HepG2 (cell line): ENCODE measurements around the gene ZNF488. TPM values are rescaled to one million over a fixed set of nuclear protein-coding genes. Genes with fewer than 3 reads are reported as not detected.

Source experiments
- ATAC-seq: fragments of 200-7000 bp; cut with Tn5 transposase; 3 replicates; pipeline ENCODE4 v1.9.1; 2020; ENCODE audit warnings: mild to moderate bottlenecking, moderate library complexity
- BruUV-seq: library from RNA; stranded (reverse); fragments of 400-500 nt; replicated peaks from 2 replicates; lab custom pipeline; 2021; lab: Mats Ljungman, UMichigan
- CTCF ChIA-PET: fragments of 300-600 bp; formaldehyde crosslinking; extraction: SDS; loops from one replicate; lab custom pipeline; 2021; ENCODE audit warnings: low total read pairs, inconsistent platforms, low intra/inter-chr PET ratio; lab: Yijun Ruan, JAX
- POLR2A ChIA-PET: fragments of 350-600 bp; sonication (Branson Sonifier 250); formaldehyde crosslinking; loops from one replicate; lab custom pipeline; 2020; ENCODE audit warnings: antibody characterized with exemption, inconsistent platforms; lab: Yijun Ruan, JAX
- DNase-seq: peaks from one replicate; pipeline ENCODE4 v3.0.0-alpha.2; 2015; ENCODE audit warnings: low spot score
- FAIRE-seq: peaks from 3 replicates; lab custom pipeline; 2011; peaks lifted over from hg19 to GRCh38; lab: Jason Lieb, UNC
- H2AFZ ChIP-seq: one replicate; pipeline ENCODE4 v1.6.1; 2011; ENCODE audit warnings: low read length, inconsistent platforms
- H3K27ac ChIP-seq: fragments of 300-600 bp; 3 replicates; pipeline ENCODE4 v1.8.0; 2011; ENCODE audit warnings: mixed run types, mild to moderate bottlenecking, mixed read lengths, low read length, inconsistent platforms; ENCODE audit not compliant: insufficient read depth; ENCODE audit errors: extremely low read length
- H3K27me3 ChIP-seq, 2 experiments: fragments of 200-600 bp in 1 of 2; 2 replicates in 1 of 2; 3 replicates in 1 of 2; pipeline versions ENCODE4 v1.6.0 to v1.8.0; 2011; ENCODE audit warnings: low read length in 2 of 2, mild to moderate bottlenecking in 2 of 2, moderate library complexity in 2 of 2, inconsistent platforms in 1 of 2; ENCODE audit not compliant: insufficient read depth in 2 of 2, control insufficient read depth in 1 of 2
- H3K36me3 ChIP-seq, 2 experiments: fragments of 200-600 bp in 1 of 2; replicated peaks in 1 of 2; 2 replicates in 1 of 2; 3 replicates in 1 of 2; pipeline versions ENCODE4 v1.5.1 to v1.8.0; 2011; ENCODE audit warnings: low read length in 2 of 2, inconsistent platforms in 1 of 2; ENCODE audit not compliant: insufficient read depth in 2 of 2, control insufficient read depth in 1 of 2
- H3K4me1 ChIP-seq: 2 replicates; pipeline ENCODE4 v1.5.1; 2012; ENCODE audit warnings: low read length, inconsistent platforms; ENCODE audit not compliant: insufficient read depth
- H3K4me2 ChIP-seq: 2 replicates; pipeline ENCODE4 v1.6.0; 2011; ENCODE audit warnings: low read depth, low read length, inconsistent platforms
- H3K4me3 ChIP-seq, 3 experiments: fragments of 200-600 bp in 1 of 3; sonication (generic), shearing (Covaris generic) in 1 of 3; replicated peaks in 1 of 3; 2 replicates each; pipeline ENCODE4 v1.5.1; 2011 to 2016; ENCODE audit warnings: low read length in 3 of 3, inconsistent platforms in 2 of 3, low read depth in 2 of 3, mild to moderate bottlenecking in 2 of 3, control low read depth in 1 of 3, mixed read lengths in 1 of 3; ENCODE audit not compliant: insufficient read depth in 1 of 3
- H3K79me2 ChIP-seq: one replicate; pipeline ENCODE4 v1.6.1; 2011; ENCODE audit warnings: low read length, inconsistent platforms; ENCODE audit not compliant: insufficient read depth
- H3K9ac ChIP-seq: 2 replicates; pipeline ENCODE4 v1.6.0; 2011; ENCODE audit warnings: mild to moderate bottlenecking, low read depth, low read length, inconsistent platforms; ENCODE audit not compliant: insufficient read depth
- H3K9me3 ChIP-seq: 2 replicates; pipeline ENCODE4 v1.5.1; 2012; ENCODE audit warnings: mild to moderate bottlenecking, low read length
- H4K20me1 ChIP-seq: 2 replicates; pipeline ENCODE4 v1.6.0; 2011; ENCODE audit warnings: inconsistent platforms, mild to moderate bottlenecking, low read length, moderate library complexity; ENCODE audit not compliant: insufficient read depth
- GATAD2A ChIP-seq: IDR thresholded peaks from 2 replicates; pipeline ENCODE4 v1.6.1; 2016
- MAFF ChIP-seq: IDR thresholded peaks from 2 replicates; pipeline ENCODE4 v1.6.1; 2011; ENCODE audit warnings: low read depth, low read length, improper control_type of control experiment
- MAFK ChIP-seq, 2 experiments: IDR thresholded peaks in 1 of 2; conservative IDR thresholded peaks in 1 of 2; 2 replicates each; pipeline ENCODE4 v1.6.1; 2011; ENCODE audit warnings: improper control_type of control experiment in 2 of 2, low read length in 2 of 2
- PAWR ChIP-seq: sonication (generic); formaldehyde crosslinking; IDR thresholded peaks from 2 replicates; pipeline ENCODE4 v1.4.0; 2020; ENCODE audit warnings: missing genetic modification reagents, mild to moderate bottlenecking, borderline replicate concordance
- RFXAP ChIP-seq: sonication (generic); formaldehyde crosslinking; IDR thresholded peaks from 2 replicates; pipeline ENCODE4 v1.4.0; 2020; ENCODE audit warnings: missing genetic modification reagents, borderline replicate concordance
- SMC3 ChIP-seq: IDR thresholded peaks from 2 replicates; pipeline ENCODE4 v1.6.1; 2011; ENCODE audit warnings: low read length, improper control_type of control experiment
- ZSCAN21 ChIP-seq: sonication (generic); formaldehyde crosslinking; IDR thresholded peaks from 2 replicates; pipeline ENCODE4 v1.8.0; 2022; ENCODE audit warnings: mild to moderate bottlenecking, missing genetic modification reagents, moderate library complexity, borderline replicate concordance
- WGBS: methylation state at CpG from one replicate; pipeline ENCODE4 v1.1.6; 2017; ENCODE audit warnings: low lambda C conversion rate; 5-methylcytosine and 5-hydroxymethylcytosine counted together
- in situ Hi-C: cut with HindIII; loops from 2 replicates; pipeline ENCODE4 v1.10.0; 2017; ENCODE audit warnings: low pct_unique_long_range_greater_than_20kb; ENCODE audit not compliant: extremely low pct_ligation_motif_present
- intact Hi-C: fragments of 100-400 bp; cut with micrococcal nuclease; formaldehyde crosslinking; loops from one replicate; pipeline ENCODE4 v1.10.0; 2022; ENCODE audit not compliant: unreplicated experiment
- polyA plus RNA-seq, 8 experiments: library from polyadenylated mRNA; depleted of rRNA in 3 of 8; stranded (reverse) in 7 of 8; unstranded in 1 of 8; fragments of >200 nt; fragmentation: Illumina TruSeq in 4 of 8; extraction: Trizol in 4 of 8; gene quantifications; 2 replicates each; pipeline versions ENCODE4 v1.2.1 to v1.2.3, GENCODE V29; 2011 to 2016; ENCODE audit warnings: low read depth in 4 of 8, missing spikeins in 1 of 8, mixed read lengths in 1 of 8; ENCODE audit not compliant: insufficient read depth in 1 of 8
- total RNA-seq, 5 experiments: library from RNA; depleted of rRNA; stranded (reverse); fragments of >200 nt; fragmentation: Illumina TruSeq; extraction: Trizol; gene quantifications; 2 replicates each; pipeline ENCODE4 v1.2.3, GENCODE V29; 2016; ENCODE audit warnings: low read depth in 1 of 5
- TF ChIP-seq, protein P1 (sequence below): sonication (generic); formaldehyde crosslinking; conservative IDR thresholded peaks from 2 replicates; pipeline ENCODE4 v1.8.1; 2023; ENCODE audit warnings: missing genetic modification reagents
- TF ChIP-seq, protein P2 (sequence below): sonication (generic); formaldehyde crosslinking; IDR thresholded peaks from 2 replicates; pipeline ENCODE4 v1.4.0; 2020; ENCODE audit warnings: mild to moderate bottlenecking, missing genetic modification reagents
- TF ChIP-seq, protein P3 (sequence below): fragments of 450-650 bp; IDR thresholded peaks from 2 replicates; pipeline ENCODE4 v1.6.1; 2016
- TF ChIP-seq, protein P4 (sequence below): sonication (generic); formaldehyde crosslinking; IDR thresholded peaks from 2 replicates; pipeline ENCODE4 v1.5.0; 2020; ENCODE audit warnings: mild to moderate bottlenecking, missing genetic modification reagents

ZNF488 gene
- total and polyA plus RNA-seq, 2 of the 13 experiments (the other 11 are each of a cell fraction or from before 2014, with no cell fraction given) = 0.13 to 0.15 TPM

DNA sequence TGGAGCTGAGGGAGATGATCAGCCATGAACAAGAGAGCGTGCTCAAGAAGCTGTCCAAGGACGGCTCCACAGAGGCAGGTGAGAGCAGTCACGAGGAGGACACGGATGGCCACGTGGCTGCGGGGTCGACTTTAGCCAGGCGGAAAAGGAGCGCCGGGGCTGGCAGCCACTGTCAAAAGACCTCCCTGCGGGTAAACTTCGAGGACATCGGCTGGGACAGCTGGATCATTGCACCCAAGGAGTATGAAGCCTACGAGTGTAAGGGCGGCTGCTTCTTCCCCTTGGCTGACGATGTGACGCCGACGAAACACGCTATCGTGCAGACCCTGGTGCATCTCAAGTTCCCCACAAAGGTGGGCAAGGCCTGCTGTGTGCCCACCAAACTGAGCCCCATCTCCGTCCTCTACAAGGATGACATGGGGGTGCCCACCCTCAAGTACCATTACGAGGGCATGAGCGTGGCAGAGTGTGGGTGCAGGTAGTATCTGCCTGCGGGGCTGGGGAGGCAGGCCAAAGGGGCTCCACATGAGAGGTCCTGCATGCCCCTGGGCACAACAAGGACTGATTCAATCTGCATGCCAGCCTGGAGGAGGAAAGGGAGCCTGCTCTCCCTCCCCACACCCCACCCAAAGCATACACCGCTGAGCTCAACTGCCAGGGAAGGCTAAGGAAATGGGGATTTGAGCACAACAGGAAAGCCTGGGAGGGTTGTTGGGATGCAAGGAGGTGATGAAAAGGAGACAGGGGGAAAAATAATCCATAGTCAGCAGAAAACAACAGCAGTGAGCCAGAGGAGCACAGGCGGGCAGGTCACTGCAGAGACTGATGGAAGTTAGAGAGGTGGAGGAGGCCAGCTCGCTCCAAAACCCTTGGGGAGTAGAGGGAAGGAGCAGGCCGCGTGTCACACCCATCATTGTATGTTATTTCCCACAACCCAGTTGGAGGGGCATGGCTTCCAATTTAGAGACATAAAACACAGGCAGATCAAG, 58.5 kb downstream of the ZNF488 start:
- POLR2A ChIA-PET = no interaction called here
- intact Hi-C loops = no loop called here
- DNase-seq = no peak

More for the DNA sequence above, 58.5 kb downstream of the ZNF488 start:
- FAIRE-seq = no peak
- CTCF ChIA-PET = no interaction called here
- 37% methylated on average over 11 of the region's 30 CpGs for WGBS
- no peak overlapping the region for H3K9ac ChIP-seq
- H3K4me3 ChIP-seq = no peak overlapping the region
- no peak overlapping the region for H3K27ac ChIP-seq
- H4K20me1 ChIP-seq = no peaks in the 10 kb centered on the region
- no peaks in the 10 kb centered on the region for H3K79me2 ChIP-seq
- peaks cover 5% of the 10 kb centered on the region; the same call in 1 of the 2 replicates for H3K4me1 ChIP-seq
- in situ Hi-C loops = no loop called here
- peaks cover 0 to 5% of the 10 kb centered on the region in 2 experiments; a peak in 3 of 5 replicates for H3K27me3 ChIP-seq
- TF ChIP-seq SMC3 (no peak), RFXAP (CRISPR knock-in tag) (no peak), MAFK (conservative IDR thresholded peaks at IDR 0.05 in 1 of 2, IDR thresholded peaks at IDR 0.05 in 1 of 2; ENCODE audit: low read length in 2 of 2) (peak; percentile 90 to 95), GATAD2A (CRISPR knock-in tag) (no peak), ZSCAN21 (CRISPR knock-in tag) (no peak), PAWR (CRISPR knock-in tag) (no peak), MAFF (peak; percentile 89)
- TF ChIP-seq, protein P1, sequence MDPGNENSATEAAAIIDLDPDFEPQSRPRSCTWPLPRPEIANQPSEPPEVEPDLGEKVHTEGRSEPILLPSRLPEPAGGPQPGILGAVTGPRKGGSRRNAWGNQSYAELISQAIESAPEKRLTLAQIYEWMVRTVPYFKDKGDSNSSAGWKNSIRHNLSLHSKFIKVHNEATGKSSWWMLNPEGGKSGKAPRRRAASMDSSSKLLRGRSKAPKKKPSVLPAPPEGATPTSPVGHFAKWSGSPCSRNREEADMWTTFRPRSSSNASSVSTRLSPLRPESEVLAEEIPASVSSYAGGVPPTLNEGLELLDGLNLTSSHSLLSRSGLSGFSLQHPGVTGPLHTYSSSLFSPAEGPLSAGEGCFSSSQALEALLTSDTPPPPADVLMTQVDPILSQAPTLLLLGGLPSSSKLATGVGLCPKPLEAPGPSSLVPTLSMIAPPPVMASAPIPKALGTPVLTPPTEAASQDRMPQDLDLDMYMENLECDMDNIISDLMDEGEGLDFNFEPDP (CRISPR knock-in tag) = no peak
- TF ChIP-seq, protein P2, sequence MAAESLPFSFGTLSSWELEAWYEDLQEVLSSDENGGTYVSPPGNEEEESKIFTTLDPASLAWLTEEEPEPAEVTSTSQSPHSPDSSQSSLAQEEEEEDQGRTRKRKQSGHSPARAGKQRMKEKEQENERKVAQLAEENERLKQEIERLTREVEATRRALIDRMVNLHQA (CRISPR knock-in tag) = no peak
- TF ChIP-seq, protein P3, sequence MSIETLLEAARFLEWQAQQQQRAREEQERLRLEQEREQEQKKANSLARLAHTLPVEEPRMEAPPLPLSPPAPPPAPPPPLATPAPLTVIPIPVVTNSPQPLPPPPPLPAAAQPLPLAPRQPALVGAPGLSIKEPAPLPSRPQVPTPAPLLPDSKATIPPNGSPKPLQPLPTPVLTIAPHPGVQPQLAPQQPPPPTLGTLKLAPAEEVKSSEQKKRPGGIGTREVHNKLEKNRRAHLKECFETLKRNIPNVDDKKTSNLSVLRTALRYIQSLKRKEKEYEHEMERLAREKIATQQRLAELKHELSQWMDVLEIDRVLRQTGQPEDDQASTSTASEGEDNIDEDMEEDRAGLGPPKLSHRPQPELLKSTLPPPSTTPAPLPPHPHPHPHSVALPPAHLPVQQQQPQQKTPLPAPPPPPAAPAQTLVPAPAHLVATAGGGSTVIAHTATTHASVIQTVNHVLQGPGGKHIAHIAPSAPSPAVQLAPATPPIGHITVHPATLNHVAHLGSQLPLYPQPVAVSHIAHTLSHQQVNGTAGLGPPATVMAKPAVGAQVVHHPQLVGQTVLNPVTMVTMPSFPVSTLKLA = peak; percentile 93
- TF ChIP-seq, protein P4, sequence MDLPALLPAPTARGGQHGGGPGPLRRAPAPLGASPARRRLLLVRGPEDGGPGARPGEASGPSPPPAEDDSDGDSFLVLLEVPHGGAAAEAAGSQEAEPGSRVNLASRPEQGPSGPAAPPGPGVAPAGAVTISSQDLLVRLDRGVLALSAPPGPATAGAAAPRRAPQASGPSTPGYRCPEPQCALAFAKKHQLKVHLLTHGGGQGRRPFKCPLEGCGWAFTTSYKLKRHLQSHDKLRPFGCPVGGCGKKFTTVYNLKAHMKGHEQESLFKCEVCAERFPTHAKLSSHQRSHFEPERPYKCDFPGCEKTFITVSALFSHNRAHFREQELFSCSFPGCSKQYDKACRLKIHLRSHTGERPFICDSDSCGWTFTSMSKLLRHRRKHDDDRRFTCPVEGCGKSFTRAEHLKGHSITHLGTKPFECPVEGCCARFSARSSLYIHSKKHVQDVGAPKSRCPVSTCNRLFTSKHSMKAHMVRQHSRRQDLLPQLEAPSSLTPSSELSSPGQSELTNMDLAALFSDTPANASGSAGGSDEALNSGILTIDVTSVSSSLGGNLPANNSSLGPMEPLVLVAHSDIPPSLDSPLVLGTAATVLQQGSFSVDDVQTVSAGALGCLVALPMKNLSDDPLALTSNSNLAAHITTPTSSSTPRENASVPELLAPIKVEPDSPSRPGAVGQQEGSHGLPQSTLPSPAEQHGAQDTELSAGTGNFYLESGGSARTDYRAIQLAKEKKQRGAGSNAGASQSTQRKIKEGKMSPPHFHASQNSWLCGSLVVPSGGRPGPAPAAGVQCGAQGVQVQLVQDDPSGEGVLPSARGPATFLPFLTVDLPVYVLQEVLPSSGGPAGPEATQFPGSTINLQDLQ (CRISPR knock-in tag) = no peak
- TF ChIP-seq, all 625 proteins: peak for 3
- BruUV-seq = no TSS peak
- Histone ChIP-seq H3K9me3 (no peaks in the 10 kb centered on the region), H2AFZ (no peak overlapping the region), H3K4me2 (no peak overlapping the region), H3K36me3 (no peaks in the 10 kb centered on the region)
- ATAC-seq = no peak
